Measurements from ENCODE around the gene AFP. TPM values are rescaled to one million over a fixed set of nuclear protein-coding genes. Genes with fewer than 3 reads are reported as not detected.

The AFP gene
- polyA plus RNA-seq, 1 donor (not counting 4 experiments of a cell fraction or from before 2014, with no cell fraction given), result 1.8 TPM

DNA sequence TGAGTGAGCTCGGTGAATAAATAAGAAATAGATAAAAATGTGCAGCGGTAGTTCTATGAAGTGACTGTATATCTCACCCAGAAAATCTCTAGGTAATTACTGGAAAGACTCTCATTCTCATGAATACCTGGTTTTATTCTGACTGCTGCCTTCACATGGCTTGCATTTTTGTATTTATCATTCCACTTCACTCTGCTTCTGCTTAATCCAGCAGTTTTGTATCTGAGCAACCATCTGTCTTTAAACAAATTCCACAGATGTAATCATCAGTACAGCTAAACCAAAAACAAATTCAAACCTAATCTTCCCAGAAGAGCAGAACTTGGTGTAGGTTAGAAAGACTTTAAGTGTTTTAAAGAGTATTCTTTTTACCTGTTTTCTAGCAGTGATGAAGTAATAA is 43.1 kb upstream of the AFP start:
- Histone ChIP-seq H3K36me3 (ENCODE audit: control insufficient read depth in 2 of 2, extremely low read depth in 1 of 2, insufficient read depth in 2 of 2, low read length in 2 of 2) (no peaks in the 10 kb centered on the region), H3K4me2 (ENCODE audit: control insufficient read depth, extremely low read depth, insufficient read depth, low read depth, low read length) (no peak overlapping the region), H3K27ac (ENCODE audit: control insufficient read depth, insufficient read depth, low read length) (no peak overlapping the region), H2AFZ (ENCODE audit: control insufficient read depth, low read length) (no peak overlapping the region), H3K4me1 (ENCODE audit: control insufficient read depth, extremely low read depth, insufficient read depth, low read length) (no peaks in the 10 kb centered on the region), H3K9me1 (ENCODE audit: control insufficient read depth, extremely low read depth, insufficient read depth, low read length) (no peaks in the 10 kb centered on the region), H3K79me2 (ENCODE audit: control insufficient read depth, insufficient read depth, low read length) (no peaks in the 10 kb centered on the region), H3K9ac (ENCODE audit: control insufficient read depth, extremely low read depth, insufficient read depth, low read length) (no peak overlapping the region), H4K20me1 (ENCODE audit: control insufficient read depth, extremely low read depth, insufficient read depth, low read length) (no peaks in the 10 kb centered on the region), H3K27me3 (ENCODE audit: control insufficient read depth, extremely low read depth, insufficient read depth, low read length) (peaks cover 3% of the 10 kb centered on the region), H3K4me3 (ENCODE audit: control insufficient read depth in 2 of 3, extremely low read depth in 1 of 3, insufficient read depth in 2 of 3, low read depth in 1 of 3, low read length in 3 of 3) (no peak overlapping the region), H3K9me3 (ENCODE audit: control insufficient read depth, low read depth, low read length) (no peaks in the 10 kb centered on the region)
- dilution Hi-C loops (cut with MboI; ENCODE audit: extremely low pct_ligation_motif_present, low sequenced_read_pairs), result no loop called here
- no peak for FAIRE-seq
- no peak for DNase-seq (ENCODE audit: low read depth, low spot score)
- TF ChIP-seq EZH2 (IDR thresholded peaks at IDR 0.05; ENCODE audit: low read length), result no peak
- TF ChIP-seq, protein P1, sequence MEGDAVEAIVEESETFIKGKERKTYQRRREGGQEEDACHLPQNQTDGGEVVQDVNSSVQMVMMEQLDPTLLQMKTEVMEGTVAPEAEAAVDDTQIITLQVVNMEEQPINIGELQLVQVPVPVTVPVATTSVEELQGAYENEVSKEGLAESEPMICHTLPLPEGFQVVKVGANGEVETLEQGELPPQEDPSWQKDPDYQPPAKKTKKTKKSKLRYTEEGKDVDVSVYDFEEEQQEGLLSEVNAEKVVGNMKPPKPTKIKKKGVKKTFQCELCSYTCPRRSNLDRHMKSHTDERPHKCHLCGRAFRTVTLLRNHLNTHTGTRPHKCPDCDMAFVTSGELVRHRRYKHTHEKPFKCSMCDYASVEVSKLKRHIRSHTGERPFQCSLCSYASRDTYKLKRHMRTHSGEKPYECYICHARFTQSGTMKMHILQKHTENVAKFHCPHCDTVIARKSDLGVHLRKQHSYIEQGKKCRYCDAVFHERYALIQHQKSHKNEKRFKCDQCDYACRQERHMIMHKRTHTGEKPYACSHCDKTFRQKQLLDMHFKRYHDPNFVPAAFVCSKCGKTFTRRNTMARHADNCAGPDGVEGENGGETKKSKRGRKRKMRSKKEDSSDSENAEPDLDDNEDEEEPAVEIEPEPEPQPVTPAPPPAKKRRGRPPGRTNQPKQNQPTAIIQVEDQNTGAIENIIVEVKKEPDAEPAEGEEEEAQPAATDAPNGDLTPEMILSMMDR (optimal IDR thresholded peaks at IDR 0.05 in 1 of 3, IDR thresholded peaks at IDR 0.05 in 1 of 3, conservative IDR thresholded peaks at IDR 0.05 in 1 of 3; ENCODE audit: extremely low read depth in 1 of 3, insufficient read depth in 2 of 3, low read length in 3 of 3), result no peak

DNA sequence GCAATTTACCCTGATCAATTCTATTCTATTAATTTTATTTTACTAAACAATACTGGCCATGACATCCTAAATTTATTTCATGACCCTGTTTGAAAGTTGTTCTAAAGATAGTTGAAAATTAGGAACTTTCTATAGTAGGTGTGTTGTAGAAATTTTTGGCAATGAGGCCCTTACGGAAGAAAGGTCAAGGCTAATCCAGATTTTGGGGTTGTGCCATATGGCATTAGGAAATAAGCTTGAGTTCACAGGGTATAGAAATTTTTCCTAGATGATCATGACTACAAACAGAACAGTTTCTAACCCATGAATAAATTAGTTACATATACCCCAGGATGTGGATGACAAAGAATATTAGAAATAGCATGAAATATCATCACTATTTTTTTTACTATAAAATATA is 39.7 kb upstream of the AFP start:
- Histone ChIP-seq H3K27me3 (ENCODE audit: control insufficient read depth, extremely low read depth, insufficient read depth, low read length) (no peaks in the 10 kb centered on the region), H4K20me1 (ENCODE audit: control insufficient read depth, extremely low read depth, insufficient read depth, low read length) (no peaks in the 10 kb centered on the region), H3K9ac (ENCODE audit: control insufficient read depth, extremely low read depth, insufficient read depth, low read length) (no peak overlapping the region), H3K9me3 (ENCODE audit: control insufficient read depth, low read depth, low read length) (no peaks in the 10 kb centered on the region), H3K9me1 (ENCODE audit: control insufficient read depth, extremely low read depth, insufficient read depth, low read length) (no peaks in the 10 kb centered on the region), H3K4me3 (ENCODE audit: control insufficient read depth in 2 of 3, extremely low read depth in 1 of 3, insufficient read depth in 2 of 3, low read depth in 1 of 3, low read length in 3 of 3) (no peak overlapping the region), H3K36me3 (ENCODE audit: control insufficient read depth in 2 of 2, extremely low read depth in 1 of 2, insufficient read depth in 2 of 2, low read length in 2 of 2) (no peaks in the 10 kb centered on the region), H2AFZ (ENCODE audit: control insufficient read depth, low read length) (no peak overlapping the region), H3K79me2 (ENCODE audit: control insufficient read depth, insufficient read depth, low read length) (no peaks in the 10 kb centered on the region), H3K4me2 (ENCODE audit: control insufficient read depth, extremely low read depth, insufficient read depth, low read depth, low read length) (no peak overlapping the region), H3K27ac (ENCODE audit: control insufficient read depth, insufficient read depth, low read length) (no peak overlapping the region), H3K4me1 (ENCODE audit: control insufficient read depth, extremely low read depth, insufficient read depth, low read length) (no peaks in the 10 kb centered on the region)
- FAIRE-seq (no peak), DNase-seq (ENCODE audit: low read depth, low spot score) (no peak)
- dilution Hi-C loops (cut with MboI; ENCODE audit: extremely low pct_ligation_motif_present, low sequenced_read_pairs), result no loop called here
- TF ChIP-seq EZH2 (IDR thresholded peaks at IDR 0.05; ENCODE audit: low read length), result no peak
- TF ChIP-seq, protein P1 (optimal IDR thresholded peaks at IDR 0.05 in 1 of 3, IDR thresholded peaks at IDR 0.05 in 1 of 3, conservative IDR thresholded peaks at IDR 0.05 in 1 of 3; ENCODE audit: extremely low read depth in 1 of 3, insufficient read depth in 2 of 3, low read length in 3 of 3), result no peak

All from keratinocyte (primary cell).